Thoracic aorta (tissue), 2 donors: Measurements from ENCODE around the gene RNF14. TPM values are rescaled to one million over a fixed set of nuclear protein-coding genes. Genes with fewer than 3 reads are reported as not detected.
A peak's percentile ranks its signal among the peaks of the same experiment; 100 is the strongest.

Source experiments
- ATAC-seq: fragments of 150-250 bp; one replicate; pipeline ENCODE4 v1.8.0; 2017; ENCODE audit warnings: low read depth; ENCODE audit not compliant: insufficient number of reproducible peaks, low FRiP score
- DNase-seq: peaks from one replicate; pipeline ENCODE4 v3.0.0-alpha.2; 2020; ENCODE audit warnings: low spot score
- H3K27ac ChIP-seq, 2 donors: fragments of 200-600 bp; sonication (generic); 1 replicate in 1 of 2; 2 replicates in 1 of 2; pipeline ENCODE4 v1.5.1; 2016; ENCODE audit warnings: mild to moderate bottlenecking in 2 of 2, moderate library complexity in 2 of 2
- H3K27me3 ChIP-seq: fragments of 200-600 bp; sonication (generic); replicated peaks from 2 replicates; pipeline ENCODE4 v1.6.0; 2016; ENCODE audit warnings: mild to moderate bottlenecking; ENCODE audit not compliant: insufficient read depth
- H3K36me3 ChIP-seq: fragments of 200-600 bp; sonication (generic); one replicate; pipeline ENCODE4 v1.5.1; 2016
- H3K4me1 ChIP-seq, 2 donors: fragments of 200-600 bp; sonication (generic); 1 replicate in 1 of 2; 2 replicates in 1 of 2; pipeline versions ENCODE4 v1.5.1 to v1.6.0; 2016; ENCODE audit warnings: low read depth in 2 of 2, mild to moderate bottlenecking in 1 of 2; ENCODE audit not compliant: control insufficient read depth in 1 of 2
- H3K4me3 ChIP-seq: fragments of 200-600 bp; sonication (generic); 2 replicates; pipeline ENCODE4 v1.5.1; 2016; ENCODE audit warnings: mild to moderate bottlenecking
- H3K9me3 ChIP-seq: fragments of 200-600 bp; sonication (generic); 2 replicates; pipeline ENCODE4 v1.5.1; 2016
- CTCF ChIP-seq: fragments of 200-600 bp; sonication (generic); IDR thresholded peaks from one replicate; pipeline ENCODE4 v1.5.1; 2019; ENCODE audit warnings: antibody characterized with exemption
- total RNA-seq, 2 donors: library from RNA; depleted of rRNA; stranded (reverse); fragments of >200 nt; gene quantifications; one replicate each; pipeline versions ENCODE4 v1.1.0 to v1.2.3, GENCODE V29; 2016

The RNF14 gene
- total RNA-seq, 2 donors from 2014 or later: 63.4 to 93.3 TPM

DNA sequence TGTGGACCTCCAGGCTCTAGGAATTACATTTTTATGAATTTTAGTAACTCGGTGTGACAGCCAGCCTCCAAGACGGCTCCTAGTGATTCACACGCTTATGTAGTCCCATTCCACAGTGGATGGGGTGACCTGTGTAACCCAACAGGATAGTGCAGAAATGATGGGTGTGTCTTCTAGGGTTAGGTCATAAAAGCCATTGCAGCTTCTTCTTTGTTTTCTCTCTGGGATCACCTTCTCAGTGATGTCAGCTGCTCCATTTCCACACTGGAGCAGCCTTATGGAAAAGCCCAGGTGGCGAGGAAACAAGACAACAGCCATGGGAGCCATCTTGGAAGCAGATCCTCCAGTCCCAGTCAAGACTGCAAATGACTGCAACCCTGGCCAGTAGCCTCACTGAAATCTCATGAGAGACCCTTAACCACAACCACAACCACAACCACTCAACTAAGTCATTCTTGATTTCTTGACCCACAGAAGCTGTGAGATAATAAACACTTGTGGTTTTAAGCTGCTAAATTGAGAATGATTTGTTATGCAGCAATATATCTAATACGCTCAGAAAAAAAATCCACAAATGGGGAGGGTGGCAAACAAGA, 49.0 kb downstream of the RNF14 start:
- no peaks in the 10 kb centered on the region for H3K9me3 ChIP-seq
- no peak for TF ChIP-seq CTCF
- ATAC-seq: no peak
- H3K4me3 ChIP-seq: no peak overlapping the region
- no peak for DNase-seq
- peaks cover 9 to 15% of the 10 kb centered on the region in 2 donors for H3K4me1 ChIP-seq
- H3K27me3 ChIP-seq: no peaks in the 10 kb centered on the region
- no peaks in the 10 kb centered on the region for H3K36me3 ChIP-seq
- no peak overlapping the region for H3K27ac ChIP-seq

DNA sequence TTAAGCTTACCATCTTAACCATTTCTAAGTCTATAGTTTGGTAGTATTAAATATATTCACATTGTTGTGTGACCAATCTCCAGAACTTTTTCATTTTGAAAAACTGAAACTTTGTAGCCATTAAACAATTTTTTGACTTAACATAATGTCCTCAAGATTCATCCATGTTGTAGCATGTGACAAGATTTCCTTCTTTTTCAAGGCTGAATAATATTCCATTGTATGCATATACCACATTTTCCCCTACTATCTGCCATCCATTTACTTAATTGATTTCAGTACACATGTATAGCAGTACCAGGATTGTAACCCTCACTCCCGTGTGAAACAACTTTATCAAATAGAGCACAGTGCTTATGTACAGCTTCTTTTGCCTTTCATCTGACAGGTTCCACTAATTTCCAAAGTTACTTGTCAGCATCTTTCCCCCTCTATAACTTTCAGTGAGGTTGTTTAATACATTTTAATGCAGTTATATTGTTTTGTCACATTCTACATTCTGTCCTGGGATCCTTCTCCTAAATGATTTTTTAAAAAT, 51.3 kb downstream of the RNF14 start:
- Histone ChIP-seq H3K4me1 (peaks cover 0 to 8% of the 10 kb centered on the region in 2 donors), H3K27me3 (no peaks in the 10 kb centered on the region), H3K4me3 (no peak overlapping the region), H3K36me3 (no peaks in the 10 kb centered on the region), H3K27ac (no peak overlapping the region), H3K9me3 (no peaks in the 10 kb centered on the region)
- TF ChIP-seq CTCF: no peak
- no peak for ATAC-seq
- DNase-seq: no peak

DNA sequence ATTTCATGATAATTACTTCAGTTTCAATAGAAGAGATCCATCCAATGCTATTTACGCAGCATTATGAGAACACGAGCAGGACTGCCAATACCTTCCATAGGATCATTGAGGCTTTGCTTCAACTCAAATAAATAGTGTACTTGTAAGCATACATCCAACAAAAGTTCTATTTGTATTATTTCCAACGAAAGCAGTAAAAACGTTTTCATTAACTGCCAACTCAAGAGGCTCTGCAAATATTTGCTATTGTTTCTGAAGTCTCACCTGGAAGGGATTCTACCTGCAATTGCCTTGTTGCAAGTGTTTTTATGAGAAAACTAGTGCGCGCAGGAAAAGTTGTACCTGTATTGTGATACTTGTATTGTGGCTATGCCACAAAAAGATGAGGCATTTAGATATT, 54.9 kb downstream of the RNF14 start:
- no peaks in the 10 kb centered on the region for H3K9me3 ChIP-seq
- no peak for ATAC-seq
- H3K27ac ChIP-seq: no peak overlapping the region
- DNase-seq: no peak
- H3K4me1 ChIP-seq: peaks cover 0 to 11% of the 10 kb centered on the region in 2 donors
- TF ChIP-seq CTCF: no peak
- no peaks in the 10 kb centered on the region for H3K27me3 ChIP-seq
- no peaks in the 10 kb centered on the region for H3K36me3 ChIP-seq
- H3K4me3 ChIP-seq: no peak overlapping the region

DNA sequence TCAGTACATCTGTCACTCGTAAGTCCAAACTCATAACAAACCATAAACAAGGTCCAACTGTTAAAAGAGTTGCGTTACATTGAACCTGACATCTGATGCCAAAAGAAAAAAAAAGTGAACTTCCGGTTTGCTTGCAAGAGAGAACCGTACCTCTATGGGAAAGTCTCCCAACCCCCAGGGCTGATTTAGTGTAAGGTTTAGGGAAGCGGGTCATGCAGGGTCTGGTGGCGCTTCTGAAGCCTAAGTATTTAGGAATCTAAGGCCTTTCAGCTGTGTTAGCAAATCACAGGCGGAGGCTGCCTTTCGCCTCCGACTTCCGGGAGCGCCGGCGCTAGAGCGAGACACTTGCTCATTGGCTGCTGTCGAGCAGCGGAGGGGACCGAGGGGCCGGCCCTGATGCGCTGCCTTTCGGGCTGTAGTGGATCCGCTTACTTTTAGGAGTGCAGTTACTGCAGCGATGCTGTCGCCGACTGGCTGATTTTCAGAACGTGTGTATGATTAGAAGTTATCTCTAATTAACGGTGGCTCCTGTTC, 55.9 kb downstream of the RNF14 start:
- Histone ChIP-seq H3K4me1 (peaks cover 0 to 11% of the 10 kb centered on the region in 2 donors), H3K9me3 (no peaks in the 10 kb centered on the region), H3K27me3 (no peaks in the 10 kb centered on the region), H3K27ac (peak overlapping the region; percentile 75 to 80), H3K36me3 (no peaks in the 10 kb centered on the region), H3K4me3 (peak overlapping the region; percentile 68)
- peak; percentile 36 for DNase-seq
- ATAC-seq: peak; percentile 85
- no peak for TF ChIP-seq CTCF

DNA sequence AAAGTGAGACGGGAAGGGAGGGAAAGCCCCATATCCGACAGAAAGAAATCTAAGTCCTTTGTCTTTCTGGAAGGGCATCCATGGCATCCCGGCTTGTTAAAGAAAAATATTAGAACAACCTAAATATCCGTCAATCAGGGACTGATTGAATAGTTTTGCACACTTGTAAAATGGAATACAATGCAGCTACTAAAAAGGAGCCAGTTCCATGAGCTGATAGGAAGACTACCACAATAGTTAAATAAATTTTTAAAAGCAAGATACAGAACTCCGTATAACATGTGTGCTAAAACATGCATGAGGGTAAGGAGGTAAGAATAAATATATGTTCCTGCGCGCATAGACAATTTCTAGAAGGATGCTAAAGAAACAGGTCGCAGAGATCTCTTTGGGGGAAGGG, 56.7 kb downstream of the RNF14 start:
- peak overlapping the region; percentile 75 to 80 for H3K27ac ChIP-seq
- ATAC-seq: no peak

More for the DNA sequence above, 56.7 kb downstream of the RNF14 start:
- H3K4me1 ChIP-seq: peaks cover 0 to 11% of the 10 kb centered on the region in 2 donors
- H3K9me3 ChIP-seq: no peaks in the 10 kb centered on the region
- H3K4me3 ChIP-seq: peak overlapping the region; percentile 68
- no peaks in the 10 kb centered on the region for H3K27me3 ChIP-seq
- H3K36me3 ChIP-seq: no peaks in the 10 kb centered on the region
- no peak for DNase-seq
- TF ChIP-seq CTCF: no peak
